HG02970 (cell line): ENCODE results near the gene CCDC92B.
"Not testable (repeated sequence)": the region's sequence is repeated elsewhere in the genome, so short reads cannot be mapped to it uniquely, and the experiment has no call there.

Experiments used
- ATAC-seq: cut with Tn5 transposase; IDR thresholded peaks from one replicate; pipeline ENCODE4 v1.9.1; 2021; ENCODE audit warnings: mild to moderate bottlenecking, moderate library complexity, moderate number of reproducible peaks; ENCODE audit not compliant: unreplicated experiment, low FRiP score

The CCDC92B gene

DNA sequence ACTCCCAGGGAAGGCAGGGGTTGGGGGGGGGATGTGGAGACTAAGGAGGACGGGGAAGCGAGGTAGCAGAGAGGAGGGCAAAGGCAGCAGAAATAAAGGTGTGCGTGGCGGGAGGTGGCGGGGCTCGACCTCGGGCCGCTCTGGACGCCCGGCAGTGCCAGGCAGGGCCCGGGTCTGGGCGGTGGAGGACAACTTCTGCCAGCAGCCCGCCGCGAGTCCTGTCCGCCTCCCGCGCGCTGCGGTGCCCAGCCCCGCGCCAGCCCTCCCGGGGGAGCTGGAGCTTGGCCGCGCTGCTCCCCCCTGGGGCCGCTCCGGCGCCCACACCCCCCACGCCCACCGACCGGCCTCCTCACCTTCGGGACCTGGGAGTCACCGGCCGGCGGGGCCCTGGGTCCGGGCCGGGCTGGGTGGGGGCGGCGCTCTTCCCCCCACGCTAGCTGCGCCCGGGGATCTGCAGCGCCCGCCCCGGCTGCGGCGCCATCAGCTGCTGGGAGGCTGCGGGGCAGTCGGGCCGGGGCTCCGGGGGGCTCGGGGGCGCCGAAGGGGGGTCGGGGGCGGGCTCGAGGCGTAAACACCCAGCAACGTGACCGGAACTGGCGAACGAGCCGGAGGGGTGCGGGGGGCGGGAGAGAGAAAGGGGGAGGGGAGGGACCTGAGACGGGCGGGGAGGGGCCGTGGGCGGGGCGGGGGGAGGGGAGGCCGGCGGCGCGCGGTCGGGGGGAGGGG lies at the start of gene CCDC92B:
Gene CCDC92B, minus strand, starts transcription at position 595 of the 726 bp plus-strand sequence. CDS start 14,507 bp downstream, outside the sequence.
- no peak for ATAC-seq

DNA sequence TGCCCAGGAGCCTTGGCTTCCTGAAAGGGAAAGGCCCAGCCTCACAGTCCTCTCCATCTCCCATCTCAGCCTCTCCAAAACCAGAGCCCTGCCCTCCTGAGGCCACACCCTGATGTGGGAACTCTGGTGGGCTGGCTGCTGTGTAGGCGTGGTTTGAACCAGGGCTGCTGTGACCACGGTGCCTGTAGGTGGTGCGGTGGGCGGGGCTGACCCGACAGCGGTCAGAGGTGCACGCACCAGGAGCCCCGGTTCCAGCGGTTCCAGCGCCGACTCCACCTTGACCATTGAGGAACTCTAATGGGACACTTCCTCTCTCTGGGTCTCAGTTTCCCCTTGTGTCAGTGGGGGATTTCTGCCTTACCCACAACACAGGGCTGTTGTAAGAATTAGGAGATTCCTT lies 49.2 kb upstream of the CCDC92B start:
- no peak for ATAC-seq

DNA sequence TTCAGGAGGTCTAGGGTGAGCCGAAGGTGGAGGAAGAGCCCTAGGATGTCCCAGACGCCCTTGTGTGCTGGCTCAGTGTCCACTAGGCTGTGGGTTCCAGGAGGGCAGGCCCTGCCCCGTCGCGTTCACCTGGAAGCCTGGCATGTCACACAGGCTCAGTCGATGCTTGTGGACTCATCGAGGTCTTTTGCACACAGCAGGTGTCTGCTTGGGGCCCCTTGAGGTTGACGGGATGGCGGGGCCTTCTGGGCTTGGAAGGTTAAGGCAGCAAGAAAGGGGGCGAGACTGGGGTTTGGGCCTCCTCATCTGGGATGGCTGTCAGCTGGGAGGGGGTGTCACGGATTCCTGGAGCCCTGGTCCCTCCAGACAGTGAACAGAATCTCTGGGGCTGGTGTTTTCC lies 48.7 kb upstream of the CCDC92B start:
- ATAC-seq = no peak

DNA sequence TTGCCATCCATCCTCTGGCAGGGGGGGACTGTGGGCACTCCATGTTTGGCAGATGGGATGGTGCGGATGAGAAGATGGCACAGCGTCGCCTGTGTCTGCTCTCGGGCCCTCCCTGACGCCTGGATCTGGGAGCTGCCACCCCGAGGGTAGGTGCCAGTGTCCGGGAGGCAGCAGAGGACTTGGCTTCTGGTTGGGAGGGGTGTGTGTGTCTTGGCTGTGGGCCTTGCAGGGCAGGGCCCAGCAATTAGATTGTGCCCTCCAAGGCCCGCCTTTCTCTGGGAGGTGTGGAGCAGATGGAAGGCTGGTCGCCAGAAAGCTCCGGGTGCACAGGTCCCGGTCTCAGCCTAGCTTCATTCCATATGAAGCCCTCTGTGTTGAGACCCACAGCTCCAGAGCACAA lies 48.2 kb upstream of the CCDC92B start:
- no peak for ATAC-seq

DNA sequence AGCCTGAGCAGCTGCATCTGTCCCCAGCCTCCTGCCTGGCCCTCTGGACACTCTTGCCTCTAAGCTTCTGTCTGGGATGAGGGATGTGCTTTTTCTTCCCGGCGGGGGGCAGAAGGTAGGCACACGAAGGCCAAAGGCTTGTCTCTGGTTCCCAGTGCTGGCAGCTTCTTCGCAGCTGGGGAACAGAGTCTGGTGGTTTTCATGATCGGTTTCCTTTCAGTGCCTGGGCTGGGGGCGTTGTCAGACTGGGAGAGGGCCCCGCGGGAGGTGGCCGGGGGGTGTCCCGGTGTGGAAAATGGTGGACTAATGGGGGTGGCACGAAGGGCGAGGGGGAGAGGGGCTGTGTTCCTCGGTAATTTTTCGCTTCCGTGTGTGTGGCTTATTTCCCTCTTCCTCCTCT lies 47.8 kb upstream of the CCDC92B start:
- ATAC-seq = no peak

DNA sequence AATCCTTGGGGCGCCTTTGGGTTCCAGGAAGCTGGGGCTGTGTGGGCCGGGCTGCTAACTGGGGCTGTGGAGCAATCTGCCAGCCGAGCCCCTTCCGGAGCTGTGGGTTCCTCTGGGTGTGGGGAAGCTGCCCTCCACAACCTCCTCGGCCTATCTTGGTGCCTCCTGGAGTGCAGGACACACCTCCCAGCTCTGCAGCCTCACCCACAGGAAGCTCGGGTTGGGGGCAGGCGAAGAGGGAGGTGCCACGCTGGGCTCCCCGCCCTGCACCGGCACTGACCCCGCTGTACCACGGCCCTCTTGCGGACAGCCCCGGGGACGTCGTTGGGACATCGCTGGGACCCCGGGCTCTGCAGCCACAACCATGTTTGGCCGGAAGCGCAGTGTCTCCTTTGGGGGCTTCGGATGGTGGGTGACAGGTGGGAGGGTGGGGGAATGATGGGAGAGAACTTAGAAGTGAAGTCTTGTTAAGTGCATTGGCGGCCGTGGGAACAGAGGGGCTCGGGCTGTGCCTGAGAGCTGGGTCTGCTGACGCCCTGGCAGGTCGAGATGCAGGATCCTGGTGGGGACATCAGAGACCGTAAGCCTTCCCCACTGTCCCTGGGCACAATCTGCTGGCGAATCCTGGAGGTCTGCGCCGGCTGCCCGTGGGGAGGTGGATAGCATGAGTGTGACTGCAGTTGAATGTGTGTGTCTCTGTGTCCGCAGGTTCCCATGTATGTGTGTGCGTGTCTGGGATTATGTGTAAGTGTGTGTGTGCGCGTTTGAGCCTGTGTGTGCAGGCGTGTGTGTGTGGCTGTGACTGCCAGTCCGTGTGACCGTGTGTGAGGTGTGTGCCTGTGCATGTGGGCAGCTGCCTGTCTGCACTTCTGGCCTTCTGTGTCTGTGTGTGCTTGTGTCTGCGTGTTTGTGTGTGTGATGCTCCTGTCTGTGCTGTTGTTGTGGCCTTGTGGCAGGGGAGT lies 47.0 kb upstream of the CCDC92B start, which contains the start of gene RAP1GAP2:
Gene RAP1GAP2, plus strand, starts transcription at position 275 of the 962 bp plus-strand sequence. Its CDS starts 90 bp downstream, at position 365.
- no peak for ATAC-seq

DNA sequence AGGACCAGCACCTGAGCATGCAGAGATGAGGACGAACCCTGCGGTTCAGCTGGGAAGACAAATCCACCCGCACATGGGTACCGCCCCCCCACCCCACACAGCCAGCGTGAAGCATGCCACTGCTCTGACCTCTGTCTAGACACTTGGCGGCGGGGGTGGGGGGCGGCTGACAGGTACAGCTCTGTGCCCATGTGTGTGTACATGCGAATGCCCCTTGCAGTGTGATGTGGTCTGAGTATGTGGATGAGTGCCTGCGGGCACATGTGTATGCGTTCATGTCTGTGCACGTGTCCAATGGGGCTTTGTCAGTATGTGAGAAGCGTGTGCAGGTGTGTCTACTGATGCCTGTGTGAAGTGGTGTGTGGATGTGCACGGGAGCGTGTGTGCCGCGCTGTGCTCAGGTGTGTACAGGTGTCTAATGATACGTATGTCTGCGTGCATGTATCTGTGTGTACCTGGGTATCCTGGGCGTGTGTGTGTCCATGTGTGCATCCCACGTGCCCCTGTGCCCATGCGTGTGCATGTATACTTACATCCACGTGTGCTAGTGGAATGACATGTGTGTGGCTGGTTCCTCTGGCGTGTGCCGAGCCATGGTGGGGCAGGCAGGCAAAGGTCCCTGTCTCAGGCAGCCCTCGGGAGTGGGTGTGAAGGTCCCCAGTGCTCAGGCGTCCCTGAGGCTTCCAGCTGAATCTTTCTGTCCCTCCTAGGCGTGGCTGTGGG lies 46.1 kb upstream of the CCDC92B start:
- no peak for ATAC-seq

DNA sequence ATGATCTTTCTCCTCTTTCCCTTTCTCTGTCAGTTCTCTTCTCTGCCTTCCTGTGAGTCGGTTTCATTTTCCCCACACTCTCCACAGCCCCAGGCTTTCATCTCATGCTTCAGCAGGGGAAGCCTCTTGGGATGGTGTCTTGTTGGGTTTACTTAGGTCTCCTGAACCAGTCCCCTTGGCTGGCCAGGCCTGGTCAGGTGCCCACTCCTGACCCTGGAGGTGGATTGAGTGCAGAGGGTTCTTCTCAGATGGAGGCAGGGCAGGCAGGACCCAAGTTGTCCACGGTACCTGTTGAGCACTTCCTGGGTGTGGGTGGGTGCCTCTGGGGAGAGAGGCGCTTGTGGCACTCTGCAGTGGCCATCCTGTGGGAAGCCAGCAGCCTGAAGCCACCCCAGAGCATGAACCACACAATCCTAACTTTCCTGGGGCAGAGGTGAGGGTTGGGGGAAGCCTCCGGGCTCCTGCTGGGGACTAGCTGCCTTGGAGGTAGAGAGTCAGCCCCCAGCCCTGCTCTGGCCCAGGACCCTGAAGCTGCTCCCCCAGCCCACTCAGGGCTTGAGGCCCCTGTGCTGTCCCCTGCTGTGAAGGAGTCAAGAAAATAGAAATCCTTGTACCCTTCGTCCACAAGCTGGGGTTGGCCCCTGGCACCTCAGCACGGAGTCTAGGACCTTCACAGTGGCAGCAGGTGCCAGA lies 44.8 kb upstream of the CCDC92B start:
- no peak for ATAC-seq

DNA sequence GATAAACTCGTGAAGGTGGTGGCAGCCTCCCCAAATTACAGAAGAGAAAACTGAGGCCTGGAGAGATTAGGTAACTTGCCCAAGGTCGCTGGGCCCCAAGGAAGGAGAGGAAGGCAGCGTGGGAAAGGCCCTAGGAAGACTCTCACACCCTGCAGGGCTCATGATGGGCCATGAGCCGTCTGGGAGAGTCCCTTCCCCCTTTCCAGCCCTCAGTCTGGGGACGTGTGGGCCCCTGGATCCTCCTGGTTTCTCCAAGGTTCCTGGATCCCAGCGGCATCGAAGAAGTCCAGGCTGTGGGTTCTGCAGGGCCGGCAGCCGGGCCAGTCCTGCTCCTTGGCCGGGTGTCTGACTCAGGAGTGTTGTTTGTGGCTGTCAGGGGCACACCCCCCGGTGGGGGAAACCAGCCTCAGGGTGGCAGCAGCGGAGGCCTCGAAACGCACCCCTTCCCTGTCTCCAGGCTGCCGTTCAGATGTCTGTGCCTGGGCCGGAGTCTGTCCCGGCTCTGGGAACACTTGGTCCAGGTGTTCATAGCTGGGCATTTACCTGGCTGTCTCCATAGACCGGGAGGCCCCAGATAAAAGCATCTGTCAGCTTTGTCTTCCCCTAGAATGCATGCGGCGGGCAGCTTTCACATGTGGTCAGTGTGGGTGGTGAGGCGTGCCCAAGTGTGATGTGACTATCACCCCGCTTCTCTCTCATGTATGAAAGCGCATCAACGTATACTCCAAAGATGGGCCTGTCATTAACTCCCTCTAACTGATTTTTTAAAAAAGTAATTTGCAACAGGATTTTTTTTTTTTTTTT lies 43.1 kb upstream of the CCDC92B start:
- no peak for ATAC-seq

DNA sequence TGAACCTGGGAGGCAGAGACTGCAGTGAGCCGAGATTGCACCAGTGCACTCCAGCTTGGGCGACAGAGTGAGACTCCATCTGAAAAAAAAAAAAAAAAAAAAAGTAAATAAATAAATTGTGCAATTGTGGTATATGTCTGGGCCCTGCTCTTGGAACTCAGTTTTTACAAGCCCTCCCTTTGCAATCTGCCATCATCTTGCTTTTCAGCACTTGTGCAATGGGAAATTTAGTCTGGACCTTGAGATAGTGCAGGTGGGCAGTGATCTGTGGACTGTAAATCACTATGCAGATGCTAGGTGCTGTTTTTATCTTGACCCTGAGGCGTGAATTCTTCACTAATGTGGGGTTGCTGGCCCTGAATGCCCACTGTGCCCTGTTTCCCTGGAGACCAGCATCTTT lies 40.2 kb upstream of the CCDC92B start:
- ATAC-seq = no peak

DNA sequence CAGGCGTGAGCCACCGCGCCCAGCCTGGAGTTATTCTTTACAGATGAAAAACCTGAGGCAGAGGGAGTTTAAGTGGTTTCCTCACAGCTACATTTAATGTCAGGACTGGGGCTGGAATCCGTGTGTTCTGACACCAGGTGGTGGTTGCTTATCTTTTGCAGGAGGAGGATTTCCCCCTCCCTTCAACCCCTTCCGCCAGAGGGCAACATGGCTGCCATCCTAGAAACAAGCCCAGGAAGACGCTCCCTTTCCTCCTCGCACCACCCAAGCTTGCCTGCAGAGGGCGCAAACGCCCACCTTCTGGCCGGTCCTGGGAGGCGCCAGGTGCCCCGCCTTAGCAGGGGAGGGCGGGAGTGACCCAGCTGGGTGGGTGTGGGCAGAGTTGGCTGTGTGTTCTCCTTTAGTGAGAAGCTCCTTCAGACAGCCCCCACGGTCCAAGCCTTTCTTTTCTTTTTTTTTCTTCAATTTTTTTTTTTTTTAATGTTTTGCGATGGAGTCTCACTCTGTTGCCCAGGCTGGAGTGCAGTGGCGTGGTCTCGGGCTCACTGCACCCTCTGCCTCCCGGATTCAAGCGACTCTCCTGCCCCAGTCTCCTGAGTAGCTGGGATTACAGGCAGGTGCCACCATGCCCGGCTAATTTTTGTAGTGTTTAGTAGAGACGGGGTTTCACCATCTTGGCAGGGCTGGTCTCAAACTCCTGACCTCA lies 36.9 kb upstream of the CCDC92B start:
- ATAC-seq = no peak

DNA sequence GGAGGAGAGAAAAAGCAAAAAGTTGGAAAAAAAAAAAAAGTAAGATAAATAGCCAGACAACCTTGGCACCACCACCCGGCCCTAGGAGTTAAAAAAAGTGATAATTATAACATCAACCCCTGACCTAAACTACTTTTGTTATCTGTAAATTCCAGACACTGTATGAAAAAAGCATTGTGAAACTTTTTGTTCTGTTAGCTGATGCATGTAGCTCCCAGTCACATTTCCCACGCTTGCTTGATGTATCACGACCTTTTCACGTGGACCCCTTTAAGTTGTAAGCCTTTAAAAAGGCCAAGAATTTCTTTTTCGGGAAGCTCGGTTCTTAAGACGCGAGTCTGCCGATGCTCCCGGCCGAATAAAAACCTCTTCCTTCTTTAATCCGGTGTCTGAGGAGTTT lies 35.9 kb upstream of the CCDC92B start:
- ATAC-seq = not testable (repeated sequence)

DNA sequence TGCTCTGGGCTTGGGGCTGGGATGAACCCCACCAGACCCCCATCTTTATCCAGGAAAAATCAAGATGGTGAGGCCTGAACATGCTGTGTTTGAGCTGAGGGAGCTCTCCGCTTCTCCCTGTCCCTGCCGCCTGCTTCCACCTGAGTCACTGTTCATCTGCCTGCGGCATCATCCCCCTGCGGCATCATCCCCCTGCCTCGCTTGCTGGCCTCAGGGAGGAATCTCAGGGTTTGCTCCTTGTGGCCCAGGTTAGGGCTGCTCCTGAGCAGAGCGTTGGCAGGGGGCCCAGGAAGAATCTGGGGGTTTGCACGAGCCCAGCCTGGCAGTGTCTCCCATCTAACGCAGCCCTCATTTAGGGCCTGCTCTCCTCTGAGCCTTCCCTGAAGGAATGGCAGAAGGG lies 35.4 kb upstream of the CCDC92B start:
- ATAC-seq = no peak

DNA sequence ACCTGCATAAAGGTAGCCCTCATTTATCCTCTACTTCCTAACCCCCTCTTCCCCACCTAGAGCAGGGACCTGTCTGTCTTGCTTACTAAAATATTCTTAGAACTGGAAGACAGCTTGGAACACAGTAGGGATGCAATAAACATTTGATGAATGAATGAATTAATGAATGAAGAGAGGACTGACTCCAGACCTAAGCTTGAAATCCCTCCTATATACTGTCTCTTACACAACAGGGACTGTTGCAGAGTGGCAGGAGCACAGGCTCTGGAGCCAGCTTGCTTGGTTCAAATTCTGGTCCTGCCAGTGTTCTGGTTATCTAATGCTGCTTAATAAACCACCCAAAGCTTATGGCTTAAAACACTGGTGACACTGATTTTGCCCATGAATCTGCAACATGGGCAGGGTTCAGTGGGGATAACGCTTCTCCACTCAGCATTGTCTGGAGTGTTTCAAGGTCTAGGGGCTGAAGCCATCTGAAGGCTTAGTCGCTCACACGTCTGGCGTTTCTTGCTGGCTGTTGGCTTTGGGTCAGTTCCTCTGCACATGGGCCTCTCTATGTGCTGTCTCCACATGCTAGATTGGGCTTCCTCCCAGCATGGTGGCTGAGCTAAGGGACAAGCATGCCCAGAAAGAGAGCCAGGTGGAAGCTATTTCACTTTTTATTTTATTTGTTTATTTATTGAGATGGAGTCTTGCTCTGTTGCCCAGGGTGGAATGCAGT lies 34.0 kb upstream of the CCDC92B start:
- no peak for ATAC-seq

DNA sequence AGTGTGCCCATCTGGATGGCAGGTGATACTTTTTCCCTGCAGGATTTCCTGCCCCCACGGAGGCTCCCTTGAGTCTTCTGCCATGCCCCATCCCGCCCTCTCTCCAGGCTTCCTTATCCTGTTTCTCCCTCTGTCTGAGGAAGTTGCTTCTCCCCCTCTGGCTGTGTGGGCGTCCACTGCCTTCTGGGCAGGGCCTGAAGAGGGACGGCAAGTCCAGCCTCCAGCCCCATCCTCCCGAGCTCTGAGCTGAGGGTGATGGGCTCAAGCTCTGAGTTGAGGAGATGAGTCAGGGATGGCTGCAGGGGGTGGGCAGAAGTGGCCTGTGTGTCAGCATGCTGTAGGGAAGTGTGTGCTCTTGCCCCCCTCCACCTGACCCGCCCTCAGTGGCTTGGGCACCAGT lies 32.6 kb upstream of the CCDC92B start:
- ATAC-seq = no peak

DNA sequence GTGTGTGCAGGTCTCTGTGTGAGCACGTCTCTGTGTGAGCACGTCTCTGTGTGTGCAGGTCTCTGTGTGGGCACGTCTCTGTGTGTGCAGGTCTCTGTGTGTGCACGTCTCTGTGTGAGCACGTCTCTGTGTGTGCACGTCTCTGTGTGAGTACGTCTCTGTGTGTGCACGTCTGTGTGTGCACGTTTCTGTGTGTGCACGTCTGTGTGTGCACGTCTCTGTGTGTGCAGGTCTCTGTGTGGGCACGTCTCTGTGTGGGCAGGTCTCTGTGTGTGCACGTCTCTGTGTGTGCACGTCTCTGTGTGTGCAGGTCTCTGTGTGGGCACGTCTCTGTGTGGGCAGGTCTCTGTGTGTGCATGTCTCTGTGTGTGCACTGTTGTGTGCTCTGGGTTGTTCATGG lies 32.1 kb upstream of the CCDC92B start:
- not testable (repeated sequence) for ATAC-seq

DNA sequence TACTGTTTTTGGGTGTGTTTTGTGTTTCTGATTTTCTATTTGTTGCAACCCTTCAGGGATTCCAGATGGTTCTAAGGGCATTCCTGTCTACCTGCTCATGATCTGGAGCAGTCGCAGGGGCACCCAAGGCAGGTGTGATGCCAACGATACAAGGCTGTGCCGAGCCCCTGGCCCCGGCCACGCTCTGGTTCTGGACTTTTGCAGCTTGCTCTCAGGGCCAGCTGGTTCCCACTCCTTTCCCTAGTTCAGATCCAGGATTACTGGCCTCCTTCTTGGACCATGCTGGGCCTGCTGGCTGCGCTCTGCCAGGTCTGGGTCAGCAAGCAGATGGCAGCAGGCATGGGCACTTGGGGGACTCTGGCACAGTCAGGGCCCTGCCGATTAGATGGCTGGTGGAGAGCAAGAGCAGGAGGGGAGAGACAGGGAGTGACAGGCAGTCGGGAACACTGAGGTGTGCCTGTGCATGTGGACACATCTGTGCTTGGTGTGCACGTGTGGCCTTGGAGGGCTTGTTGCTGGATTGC lies 31.5 kb upstream of the CCDC92B start:
- ATAC-seq = no peak

DNA sequence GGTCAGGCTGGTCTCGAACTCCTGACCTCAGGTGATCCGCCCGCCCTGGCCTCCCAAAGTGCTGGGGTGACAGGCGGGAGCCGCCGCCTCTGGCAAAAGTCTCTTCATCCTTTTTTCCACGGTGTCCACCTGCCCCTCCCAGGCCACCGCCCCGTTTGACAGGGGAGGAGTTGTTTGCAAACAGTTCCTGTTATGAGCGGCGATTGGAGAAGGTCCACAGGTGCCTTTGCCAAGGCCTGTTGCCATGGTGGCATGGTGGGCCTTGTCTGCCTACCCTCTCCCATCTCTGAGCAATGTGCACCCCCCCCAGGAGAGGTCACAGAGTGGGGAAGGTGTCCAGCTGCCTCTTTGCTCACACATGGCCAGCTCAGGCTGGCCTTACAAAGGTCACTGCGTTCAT lies 30.8 kb upstream of the CCDC92B start:
- ATAC-seq = no peak
